Gastrocnemius medialis (tissue), 4 donors: Measurements from ENCODE around the gene ESRRB. TPM values are rescaled to one million over a fixed set of nuclear protein-coding genes. Genes with fewer than 3 reads are reported as not detected.

Source experiments
- ATAC-seq, 2 donors: fragments of 150-250 bp; one replicate each; pipeline ENCODE4 v1.9.1; 2016
- DNase-seq, 2 donors: peaks; one replicate each; pipeline ENCODE4 v3.0.0-alpha.2; 2019
- H3K27ac ChIP-seq, 4 donors: fragments of 200-600 bp; sonication (generic); 1 replicate in 1 of 4; 2 replicates in 3 of 4; pipeline ENCODE4 v1.5.1; 2016 to 2018; ENCODE audit warnings: mild to moderate bottlenecking in 2 of 4, moderate library complexity in 1 of 4
- H3K27me3 ChIP-seq, 3 donors: fragments of 200-600 bp; sonication (generic) in 2 of 3; 1 replicate in 1 of 3; 2 replicates in 2 of 3; pipeline versions ENCODE4 v1.5.1 to v1.6.0; 2016 to 2019; ENCODE audit warnings: mild to moderate bottlenecking in 1 of 3, moderate library complexity in 1 of 3
- H3K36me3 ChIP-seq, 2 donors: fragments of 200-600 bp; sonication (generic) in 1 of 2; one replicate each; pipeline ENCODE4 v1.5.1; 2017 to 2018
- H3K4me1 ChIP-seq, 2 donors: fragments of 200-600 bp; sonication (generic) in 1 of 2; one replicate each; pipeline ENCODE4 v1.5.1; 2016 to 2017; ENCODE audit warnings: mild to moderate bottlenecking in 2 of 2
- H3K4me3 ChIP-seq, 4 donors: fragments of 200-600 bp; sonication (generic) in 3 of 4; 1 replicate in 1 of 4; 2 replicates in 3 of 4; pipeline ENCODE4 v1.5.1; 2016 to 2019; ENCODE audit warnings: mild to moderate bottlenecking in 2 of 4
- H3K9me3 ChIP-seq, 3 donors: fragments of 200-600 bp; sonication (generic) in 2 of 3; 1 replicate in 1 of 3; 2 replicates in 2 of 3; pipeline ENCODE4 v1.5.1; 2016 to 2019
- CTCF ChIP-seq, 5 experiments: fragments of 450-650 bp in 3 of 5; fragments of 200-600 bp in 2 of 5; sonication (generic) in 2 of 5; IDR thresholded peaks in 4 of 5; conservative IDR thresholded peaks in 1 of 5; 1 replicate in 4 of 5; 2 replicates in 1 of 5; pipeline ENCODE4 v1.5.1; 2016 to 2019; ENCODE audit warnings: antibody characterized with exemption in 5 of 5, mild to moderate bottlenecking in 3 of 5, moderate library complexity in 3 of 5
- POLR2A ChIP-seq, 2 donors: fragments of 450-650 bp; IDR thresholded peaks; one replicate each; pipeline ENCODE4 v1.6.1; 2017; ENCODE audit warnings: antibody characterized with exemption in 2 of 2, mild to moderate bottlenecking in 2 of 2, moderate library complexity in 2 of 2
- in situ Hi-C, 4 donors: fragments of 200-750 bp; cut with MboI; loops; one replicate each; pipeline versions ENCODE4 v1.15.0 to v1.8.0; 2017; ENCODE audit warnings: low sequenced_read_pairs in 4 of 4
- intact Hi-C: fragments of 100-400 bp; cut with DNase I; formaldehyde crosslinking; loops from one replicate; pipeline ENCODE4 v1.15.1; 2023; ENCODE audit warnings: low total_unique reads
- total RNA-seq, 4 donors: library from RNA; depleted of rRNA; stranded (reverse); fragments of >200 nt; gene quantifications; one replicate each; pipeline versions ENCODE4 v1.1.0 to v1.2.3, GENCODE V29; 2016

Gene ESRRB
- total RNA-seq, 4 donors from 2014 or later, result 1.1 to 9.4 (median 5.3) TPM

GRCh38 chr14:76509311-76509710 lies 133.4 kb downstream of the ESRRB start:
- no peaks in the 10 kb centered on the region for H3K4me1 ChIP-seq
- H3K36me3 ChIP-seq, result no peaks in the 10 kb centered on the region
- TF ChIP-seq CTCF (IDR thresholded peaks at IDR 0.05 in 4 of 5, conservative IDR thresholded peaks at IDR 0.05 in 1 of 5) (no peak), POLR2A (IDR thresholded peaks at IDR 0.05) (no peak)
- H3K27ac ChIP-seq, result no peak overlapping the region
- H3K4me3 ChIP-seq, result no peak overlapping the region
- ATAC-seq, result no peak
- no peak for DNase-seq
- intact Hi-C loops, result no loop called here
- H3K9me3 ChIP-seq, result no peaks in the 10 kb centered on the region
- no peaks in the 10 kb centered on the region for H3K27me3 ChIP-seq
- in situ Hi-C loops, result no loop called here

DNA sequence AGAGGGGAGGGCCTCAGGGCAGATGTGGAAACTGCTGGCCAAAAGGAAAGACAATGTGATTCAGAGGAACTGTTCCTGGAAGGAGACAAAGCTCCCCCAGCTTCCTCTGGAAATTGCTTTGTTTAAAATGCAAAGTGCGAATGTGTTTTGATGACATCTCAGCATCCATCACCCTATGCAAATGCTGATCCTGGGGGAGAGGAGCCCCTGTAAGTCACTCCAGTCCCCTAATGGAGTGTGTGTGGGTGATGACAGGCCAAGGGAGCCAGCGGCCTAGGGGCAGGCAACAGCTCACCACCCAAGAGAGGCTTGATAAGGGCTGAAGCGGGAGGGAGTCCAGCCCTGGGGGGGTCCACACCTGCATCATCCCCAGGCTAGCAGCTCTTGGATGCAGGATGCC lies 134.2 kb downstream of the ESRRB start:
- DNase-seq, result no peak
- Histone ChIP-seq H3K36me3 (no peaks in the 10 kb centered on the region), H3K27ac (no peak overlapping the region), H3K9me3 (no peaks in the 10 kb centered on the region), H3K4me1 (no peaks in the 10 kb centered on the region), H3K27me3 (no peaks in the 10 kb centered on the region), H3K4me3 (no peak overlapping the region)
- no peak for ATAC-seq
- intact Hi-C loops (no loop called here), in situ Hi-C loops (no loop called here)
- TF ChIP-seq CTCF (IDR thresholded peaks at IDR 0.05 in 4 of 5, conservative IDR thresholded peaks at IDR 0.05 in 1 of 5) (no peak), POLR2A (IDR thresholded peaks at IDR 0.05) (no peak)

GRCh38 chr14:76514213-76514998 lies 138.5 kb downstream of the ESRRB start:
- H3K36me3 ChIP-seq, result no peaks in the 10 kb centered on the region
- H3K27ac ChIP-seq, result no peak overlapping the region
- no peaks in the 10 kb centered on the region for H3K27me3 ChIP-seq
- intact Hi-C loops, result no loop called here
- TF ChIP-seq CTCF (IDR thresholded peaks at IDR 0.05 in 4 of 5, conservative IDR thresholded peaks at IDR 0.05 in 1 of 5) (no peak), POLR2A (IDR thresholded peaks at IDR 0.05) (no peak)
- in situ Hi-C loops, result no loop called here
- H3K4me3 ChIP-seq, result no peak overlapping the region
- H3K9me3 ChIP-seq, result no peaks in the 10 kb centered on the region
- no peaks in the 10 kb centered on the region for H3K4me1 ChIP-seq
- ATAC-seq (no peak), DNase-seq (no peak)

- Histone ChIP-seq H3K27ac (no peak overlapping the region), H3K4me1 (no peaks in the 10 kb centered on the region), H3K9me3 (no peaks in the 10 kb centered on the region), H3K4me3 (no peak overlapping the region), H3K36me3 (no peaks in the 10 kb centered on the region), H3K27me3 (no peaks in the 10 kb centered on the region)
- ATAC-seq, result no peak
- in situ Hi-C loops (no loop called here), intact Hi-C loops (no loop called here)
- DNase-seq, result no peak
- TF ChIP-seq POLR2A (IDR thresholded peaks at IDR 0.05), result no peak
Observed at GRCh38 chr14:76516884-76517283, 140.9 kb downstream of the ESRRB start.

DNA sequence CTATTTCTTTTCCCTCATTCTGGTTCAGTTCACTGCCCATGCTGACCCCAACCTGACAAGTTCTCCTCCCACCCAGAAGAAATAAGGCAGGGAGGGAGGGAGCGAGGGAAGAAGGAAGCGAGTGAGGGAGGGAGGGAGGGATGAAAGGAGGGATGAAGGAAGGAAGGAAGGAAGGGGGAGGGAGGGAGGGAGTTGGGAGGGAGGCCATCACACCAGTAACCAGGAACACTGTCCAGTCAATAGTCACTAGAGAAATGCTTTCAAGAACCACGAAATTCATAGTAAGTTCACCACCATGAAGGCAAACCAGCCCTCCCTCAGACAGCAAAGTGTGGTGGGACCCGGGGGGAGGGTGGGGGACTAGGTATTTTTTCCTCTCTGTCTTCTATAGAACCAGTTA lies 142.4 kb downstream of the ESRRB start:
- DNase-seq (no peak), ATAC-seq (no peak)
- in situ Hi-C loops (no loop called here), intact Hi-C loops (no loop called here)
- Histone ChIP-seq H3K4me3 (no peak overlapping the region), H3K36me3 (no peaks in the 10 kb centered on the region), H3K27me3 (no peaks in the 10 kb centered on the region), H3K27ac (no peak overlapping the region), H3K4me1 (no peaks in the 10 kb centered on the region), H3K9me3 (no peaks in the 10 kb centered on the region)
- TF ChIP-seq POLR2A (IDR thresholded peaks at IDR 0.05) (no peak), CTCF (IDR thresholded peaks at IDR 0.05 in 4 of 5, conservative IDR thresholded peaks at IDR 0.05 in 1 of 5) (no peak)
